ENCODE data around the gene DOK7.

Gene DOK7

GRCh38 chr4:3462790-3463415 is at the start of gene DOK7:
TSS of gene DOK7 (plus strand) at chr4:3463306. CDS start at chr4:3463376, 70 bp downstream.
- DNase-seq = no peak

- no peak for DNase-seq
Observed at GRCh38 chr4:3413675-3414420, 49.3 kb upstream of the DOK7 start.

- no peak for DNase-seq
Observed at GRCh38 chr4:3414421-3415279, 48.5 kb upstream of the DOK7 start.

GRCh38 chr4:3415471-3416141 is 47.5 kb upstream of the DOK7 start:
- DNase-seq = no peak

GRCh38 chr4:3416270-3416669 is 46.8 kb upstream of the DOK7 start:
- DNase-seq = no peak

- no peak for DNase-seq
Observed at GRCh38 chr4:3416821-3417221, 46.3 kb upstream of the DOK7 start.

- DNase-seq = no peak
Observed at GRCh38 chr4:3417448-3417847, 45.7 kb upstream of the DOK7 start.

- peak; percentile 34 for DNase-seq
Observed at GRCh38 chr4:3418029-3418762, 44.9 kb upstream of the DOK7 start.

GRCh38 chr4:3419836-3420605 is 43.1 kb upstream of the DOK7 start:
- DNase-seq = no peak

- DNase-seq = no peak
Observed at GRCh38 chr4:3420606-3420955, 42.5 kb upstream of the DOK7 start.

GRCh38 chr4:3420956-3421355 is 42.1 kb upstream of the DOK7 start:
- no peak for DNase-seq

GRCh38 chr4:3421470-3421869 is 41.6 kb upstream of the DOK7 start:
- DNase-seq = no peak

GRCh38 chr4:3422241-3422801 is 40.8 kb upstream of the DOK7 start:
- no peak for DNase-seq

GRCh38 chr4:3422808-3423297 is 40.3 kb upstream of the DOK7 start:
- no peak for DNase-seq

- no peak for DNase-seq
Observed at GRCh38 chr4:3423406-3423805, 39.7 kb upstream of the DOK7 start.

GRCh38 chr4:3423952-3424351 is 39.2 kb upstream of the DOK7 start:
- DNase-seq = no peak

GRCh38 chr4:3424522-3425095 is 38.5 kb upstream of the DOK7 start:
- DNase-seq = no peak

GRCh38 chr4:3426465-3427133 is 36.5 kb upstream of the DOK7 start:
- no peak for DNase-seq

- DNase-seq = no peak
Observed at GRCh38 chr4:3427134-3427476, 36.0 kb upstream of the DOK7 start.

- no peak for DNase-seq
Observed at GRCh38 chr4:3427706-3428446, 35.2 kb upstream of the DOK7 start.

Data from COR-L47 (cell line).